ENCODE measurements around the gene CDKAL1.

Gene CDKAL1

DNA sequence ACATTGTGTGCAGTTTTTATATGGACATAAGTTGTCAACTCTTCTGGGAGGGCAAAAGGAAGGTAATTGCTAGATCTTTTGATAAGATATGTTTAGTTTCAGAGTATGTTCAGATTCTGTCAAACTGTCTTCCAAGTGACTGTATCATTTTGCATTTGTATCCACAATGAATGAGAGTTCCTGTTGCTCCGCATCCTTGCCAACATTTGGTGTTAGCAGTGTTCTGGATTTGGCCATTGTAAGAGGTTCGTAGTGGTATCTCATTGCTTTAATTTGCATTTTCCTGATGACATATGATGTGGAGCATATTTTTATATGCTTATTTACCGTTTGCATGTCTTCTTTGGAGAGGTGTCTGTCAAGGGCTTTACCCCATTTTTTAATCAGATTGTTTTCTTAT, 150.2 kb downstream of the CDKAL1 start:
- no peak for DNase-seq

GRCh38 chr6:20686142-20686541, 151.9 kb downstream of the CDKAL1 start:
- no peak for DNase-seq

- no peak for DNase-seq
Measured at GRCh38 chr6:20687494-20687893, 153.2 kb downstream of the CDKAL1 start.

GRCh38 chr6:20688710-20689500, 154.6 kb downstream of the CDKAL1 start:
- DNase-seq, result no peak

GRCh38 chr6:20691185-20691584, 156.9 kb downstream of the CDKAL1 start:
- no peak for DNase-seq

GRCh38 chr6:20692023-20692422, 157.8 kb downstream of the CDKAL1 start:
- no peak for DNase-seq

DNA sequence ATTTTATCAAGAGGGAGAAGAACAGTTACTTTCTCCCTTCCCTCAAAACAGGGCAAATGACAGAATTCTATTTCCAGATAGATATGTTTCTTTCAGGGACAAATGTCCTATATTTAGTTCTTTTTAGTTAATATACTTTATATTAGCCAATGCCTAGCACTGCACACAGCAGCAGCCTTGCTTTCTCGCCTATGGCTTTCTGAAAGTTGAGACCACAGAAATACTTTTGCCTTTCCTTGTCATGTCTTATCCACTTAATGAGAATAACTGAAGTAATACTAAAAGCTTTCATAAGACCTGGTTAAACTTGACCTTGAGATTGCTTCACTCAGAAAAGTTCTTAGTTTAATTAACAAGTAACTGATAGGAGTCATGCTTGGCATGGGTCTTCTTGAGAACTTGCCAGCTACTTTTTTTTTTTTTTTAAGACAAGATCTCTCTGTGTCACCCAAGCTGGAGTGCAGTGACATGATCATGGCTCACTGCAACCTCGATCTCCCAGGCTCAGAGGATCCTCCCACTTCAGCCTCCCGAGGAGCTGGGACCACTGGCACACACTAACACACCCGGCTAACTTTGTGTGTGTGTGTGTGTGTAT, 159.3 kb downstream of the CDKAL1 start:
- no peak for DNase-seq

DNA sequence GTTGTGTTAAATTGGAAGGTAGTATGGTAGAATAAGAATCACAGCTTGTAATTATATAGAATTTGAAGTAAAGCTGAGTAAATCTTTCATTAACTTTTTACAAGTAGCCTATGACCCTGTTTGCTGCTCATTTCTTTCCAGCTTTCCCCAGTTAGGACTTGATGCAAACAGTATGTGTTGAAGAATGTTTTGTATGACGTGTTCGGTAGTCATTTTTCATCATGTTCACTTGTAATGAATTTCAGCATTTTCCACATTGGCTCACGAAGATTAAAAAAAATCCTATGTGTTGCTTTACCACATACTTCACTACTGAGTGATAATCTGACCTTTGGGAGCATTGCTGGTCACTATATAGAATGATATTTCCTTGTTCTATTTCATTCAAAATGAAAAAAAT, 162.4 kb downstream of the CDKAL1 start:
- no peak for DNase-seq

DNA sequence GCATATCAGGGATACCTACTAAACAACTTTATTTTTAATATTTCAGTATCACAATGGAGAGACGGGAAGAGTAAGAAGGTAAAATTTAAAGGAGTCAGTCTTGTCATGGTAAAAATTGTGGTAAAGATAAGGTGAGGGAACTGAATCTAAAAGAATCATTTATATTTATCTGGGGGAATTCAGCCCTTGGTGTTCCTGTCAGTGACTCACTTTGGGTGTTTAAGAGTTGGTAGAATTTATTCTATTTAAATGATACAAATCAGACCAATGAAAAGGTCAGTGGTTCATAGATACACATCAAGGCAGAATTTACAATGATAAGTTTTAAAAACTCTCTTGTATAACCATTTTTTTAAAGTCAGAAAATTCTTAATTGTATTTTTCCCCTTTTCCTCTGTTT, 164.4 kb downstream of the CDKAL1 start:
- no peak for DNase-seq

DNA sequence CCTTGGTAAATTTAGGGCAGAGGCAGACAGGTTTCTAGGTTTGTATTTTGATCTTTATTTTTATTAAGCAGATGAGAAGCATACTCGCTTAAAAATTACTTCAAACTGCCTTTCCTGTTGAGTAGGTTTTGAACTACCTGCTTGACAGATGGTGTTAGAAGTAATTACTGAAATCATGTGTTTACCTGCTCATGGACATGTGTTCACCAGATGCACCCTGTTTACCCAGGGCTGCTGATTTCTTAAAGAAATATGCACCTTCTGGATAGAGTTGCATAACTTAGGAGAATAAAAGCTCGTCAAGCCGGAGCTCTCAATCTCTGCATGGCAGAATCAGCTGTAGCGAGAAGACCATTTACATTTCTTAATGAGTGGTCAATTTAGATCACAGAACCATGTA, 165.1 kb downstream of the CDKAL1 start:
- no peak for DNase-seq

DNA sequence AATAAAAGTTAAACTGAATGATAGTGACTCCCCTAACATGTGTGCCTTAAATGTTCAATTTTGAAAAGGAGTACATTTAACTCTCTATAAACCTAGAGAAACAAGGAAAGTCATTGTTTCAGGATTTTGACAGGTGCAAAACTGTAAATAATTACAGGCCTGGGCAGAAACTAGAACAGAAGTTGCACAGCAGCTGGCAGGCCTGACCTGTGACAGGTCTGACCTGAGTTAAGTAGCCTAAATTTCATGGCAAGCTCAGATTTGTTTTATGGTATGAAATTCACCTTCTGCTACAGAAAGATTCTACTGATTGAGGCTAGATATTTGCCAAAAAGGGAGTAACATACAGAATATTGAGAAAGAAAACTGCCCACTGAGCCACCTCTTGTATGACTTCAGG, 166.1 kb downstream of the CDKAL1 start:
- DNase-seq, result no peak

DNA sequence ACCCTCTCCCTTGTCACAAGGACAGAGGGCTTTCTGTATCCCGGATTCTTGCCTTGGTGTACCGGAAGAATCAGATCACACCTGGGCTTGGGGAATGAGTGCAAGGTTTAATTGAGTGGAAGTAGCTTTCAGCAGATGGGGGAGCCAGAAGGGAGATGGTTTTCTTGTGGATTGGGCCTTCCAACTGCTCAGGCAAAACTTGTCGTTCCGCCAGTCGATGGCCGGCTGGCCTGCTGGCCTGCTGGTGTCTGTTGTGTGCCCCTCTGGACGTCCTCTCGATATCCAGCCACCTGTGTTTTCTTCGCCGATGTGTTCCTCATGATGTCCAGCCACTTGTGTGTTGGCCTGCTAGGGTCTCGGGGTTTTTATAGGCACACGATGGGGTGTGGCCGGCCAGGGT, 168.1 kb downstream of the CDKAL1 start:
- no peak for DNase-seq

DNA sequence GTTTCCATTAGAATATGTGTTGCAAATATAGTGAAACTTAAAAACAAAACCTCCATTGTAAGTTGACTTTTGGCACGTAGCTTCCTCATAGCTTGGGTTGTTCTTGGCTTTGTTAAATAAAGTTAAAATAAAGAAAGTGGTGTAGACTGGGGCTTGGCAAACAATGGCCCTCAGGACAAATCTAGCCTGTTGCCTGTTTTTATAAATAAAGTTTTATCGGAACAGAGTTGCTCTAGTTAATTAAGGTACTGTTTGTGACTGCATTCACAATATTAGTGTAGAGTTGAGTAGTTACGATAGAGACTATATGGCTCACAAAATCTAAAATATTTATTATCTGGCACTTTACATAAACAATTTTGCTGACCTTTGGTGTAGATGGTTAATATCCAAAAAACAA, 168.8 kb downstream of the CDKAL1 start:
- no peak for DNase-seq

DNA sequence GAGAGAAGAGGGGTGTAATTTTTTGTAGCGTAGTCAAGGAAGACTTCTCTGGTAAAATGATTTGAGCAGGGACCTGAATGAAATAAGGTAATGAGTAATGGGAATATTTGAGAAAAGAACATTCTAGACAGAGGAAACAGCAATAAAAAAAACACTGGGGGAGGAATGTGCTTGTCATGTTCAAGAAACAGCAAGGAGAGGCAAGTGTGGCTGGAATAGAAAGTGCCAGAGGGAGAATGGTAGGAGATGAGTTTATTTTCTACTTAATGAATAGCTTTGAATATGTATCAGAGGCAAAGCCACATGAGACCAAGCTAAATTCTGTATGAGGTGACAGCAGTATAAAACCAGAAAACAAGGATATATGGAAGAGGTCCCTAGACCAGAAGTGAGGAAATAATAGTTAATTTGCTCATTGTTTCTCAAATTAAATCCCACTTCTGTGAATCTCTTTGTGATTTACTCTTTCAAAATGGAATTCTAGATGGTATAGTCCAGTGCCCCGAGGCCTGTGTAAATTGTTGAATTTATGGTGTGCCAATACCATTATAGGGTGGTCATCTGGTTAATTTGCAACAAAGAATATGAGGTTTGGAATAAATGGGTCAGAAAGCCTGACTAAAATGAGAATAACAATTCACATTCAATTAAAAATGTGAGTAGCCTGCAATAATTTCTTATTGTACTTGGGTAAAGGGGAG, 170.2 kb downstream of the CDKAL1 start:
- no peak for DNase-seq

DNA sequence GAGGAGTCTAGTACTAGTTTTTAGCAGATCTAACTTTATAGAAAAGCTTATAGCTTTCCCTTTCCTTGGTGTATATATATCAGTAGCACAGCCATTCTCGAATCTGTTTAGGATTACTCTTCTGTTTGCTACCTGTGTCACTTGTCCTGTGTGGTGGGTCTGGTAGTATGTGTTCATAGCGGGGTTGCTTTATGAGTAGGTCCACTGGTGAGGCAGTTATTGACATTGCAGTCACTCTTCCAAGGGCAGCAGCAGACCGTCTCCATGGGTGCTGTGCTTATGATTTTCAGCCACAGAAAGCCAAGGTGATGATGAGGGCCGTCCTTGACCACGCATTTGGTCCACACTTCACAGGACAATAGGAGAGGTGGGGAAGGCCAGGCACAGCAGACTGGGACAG, 171.5 kb downstream of the CDKAL1 start:
- no peak for DNase-seq

- no peak for DNase-seq
Measured at GRCh38 chr6:20706238-20706938, 172.1 kb downstream of the CDKAL1 start.

- DNase-seq, result no peak
Measured at GRCh38 chr6:20706939-20707485, 172.8 kb downstream of the CDKAL1 start.

DNA sequence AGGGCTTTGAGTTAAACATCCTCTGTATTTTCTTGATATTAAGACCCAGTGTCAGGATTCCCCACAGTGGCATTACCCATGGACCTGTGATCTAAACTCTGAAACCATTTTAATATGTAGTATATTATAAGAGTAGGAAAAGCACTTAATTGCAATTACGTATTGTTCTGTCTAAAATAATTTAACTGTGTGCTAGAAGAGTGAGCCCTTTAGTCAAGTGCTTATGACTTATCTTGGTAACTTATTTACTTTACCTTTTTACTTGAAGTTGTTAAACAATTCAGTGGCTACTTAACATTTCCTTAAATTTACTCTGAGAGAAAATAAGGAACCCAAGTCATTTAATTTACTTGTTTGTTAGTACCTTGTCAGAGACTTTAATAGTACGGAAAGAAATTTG, 173.6 kb downstream of the CDKAL1 start:
- no peak for DNase-seq

- peak in 1 of 2 experiments; percentile 33 for DNase-seq
Measured at GRCh38 chr6:20708367-20709124, 174.3 kb downstream of the CDKAL1 start.

DNA sequence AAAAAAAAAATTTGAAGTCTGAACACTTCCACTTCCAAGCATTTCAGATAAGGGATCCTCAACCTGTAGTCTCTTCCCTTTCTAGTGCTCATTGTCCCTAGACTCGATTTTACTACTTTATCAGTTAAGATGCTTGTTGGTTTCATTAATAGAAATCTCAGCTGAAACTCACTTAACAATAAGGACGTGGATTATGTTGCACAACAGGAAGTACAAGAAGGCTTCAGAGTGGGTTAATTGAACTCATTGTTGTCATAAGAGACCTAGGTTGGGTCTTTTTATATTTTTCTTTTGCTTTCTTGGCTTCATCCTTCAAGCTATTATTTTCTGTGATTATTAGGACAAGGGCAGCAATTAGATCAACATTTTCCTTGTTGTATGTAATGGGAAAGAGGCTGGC, 175.2 kb downstream of the CDKAL1 start:
- DNase-seq, result no peak

DNA sequence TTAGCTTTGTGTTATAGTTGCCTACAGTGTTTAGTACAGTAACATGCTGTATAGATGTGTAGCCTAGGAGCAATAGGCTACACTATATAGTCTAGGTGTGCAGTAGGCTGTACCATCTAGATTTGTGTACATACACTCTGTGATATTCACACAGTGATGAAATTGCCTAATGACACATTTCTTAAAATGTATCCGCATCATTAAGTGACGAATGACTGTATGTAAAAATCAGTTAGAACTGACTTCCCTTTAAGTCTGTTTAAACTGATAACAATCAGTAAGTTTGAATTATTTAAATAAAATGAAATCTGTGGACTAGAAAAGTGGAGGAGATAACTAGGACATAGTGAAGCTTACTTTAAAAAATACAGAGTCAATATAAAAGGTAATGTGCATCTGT, 176.1 kb downstream of the CDKAL1 start:
- DNase-seq, result no peak

GRCh38 chr6:20711518-20711917, 177.3 kb downstream of the CDKAL1 start:
- no peak for DNase-seq

All from activated CD4-positive, alpha-beta T cell treated with anti-CD3 and anti-CD28 coated beads, Interleukin-2, amount 50 U/mL, for 48 hours (primary cell).